GM11168 (cell line): ENCODE measurements around the gene APOM.

Experiments
- in situ Hi-C: fragments of 300-500 bp; cut with MboI; formaldehyde crosslinking; loops from one replicate; pipeline ENCODE4 v1.12.0; 2022; ENCODE audit warnings: low sequenced_read_pairs; ENCODE audit not compliant: unreplicated experiment

Gene APOM

GRCh38 chr6:31676322-31676903 lies 20.7 kb downstream of the APOM start:
- in situ Hi-C loops = no loop called here

GRCh38 chr6:31676904-31677303 lies 21.2 kb downstream of the APOM start:
- in situ Hi-C loops = no loop called here

- in situ Hi-C loops = no loop called here
Observed at GRCh38 chr6:31677955-31678354, 22.3 kb downstream of the APOM start.

GRCh38 chr6:31680226-31681134 lies 24.8 kb downstream of the APOM start, which contains the start of gene LY6G5C:
LY6G5C (minus strand) TSS chr6:31681067; CDS start chr6:31680373, 694 bp downstream.
- in situ Hi-C loops = loop anchor here (10.0 kb wide), 1 partner anchor 84 kb away; the partner anchor contains the start of gene SAPCD1

GRCh38 chr6:31681135-31681671 lies 25.5 kb downstream of the APOM start:
- in situ Hi-C loops = loop anchor here (10.0 kb wide), 1 partner anchor 84 kb away; the partner anchor contains the start of gene SAPCD1

GRCh38 chr6:31683591-31683990 lies 27.9 kb downstream of the APOM start:
- in situ Hi-C loops = loop anchor here (10.0 kb wide), 1 partner anchor 81 kb away; the partner anchor contains the start of gene SAPCD1

GRCh38 chr6:31686483-31686882 lies 30.8 kb downstream of the APOM start:
- in situ Hi-C loops = loop anchor here (10.0 kb wide), 1 partner anchor 78 kb away; the partner anchor contains the start of gene SAPCD1

- in situ Hi-C loops = loop anchor here (10.0 kb wide), 1 partner anchor 77 kb away; the partner anchor contains the start of gene SAPCD1
Observed at GRCh38 chr6:31687321-31687720, 31.6 kb downstream of the APOM start.

- in situ Hi-C loops = loop anchor here (10.0 kb wide), 1 partner anchor 77 kb away; the partner anchor contains the start of gene SAPCD1
Observed at GRCh38 chr6:31687860-31688693, 32.4 kb downstream of the APOM start.

GRCh38 chr6:31689249-31690110 lies 33.8 kb downstream of the APOM start:
- in situ Hi-C loops = loop anchor here (10.0 kb wide), 1 partner anchor 75 kb away; the partner anchor contains the start of gene SAPCD1

- in situ Hi-C loops = no loop called here
Observed at GRCh38 chr6:31690231-31691077, 34.8 kb downstream of the APOM start.

GRCh38 chr6:31691078-31691463 lies 35.4 kb downstream of the APOM start:
- in situ Hi-C loops = no loop called here

- in situ Hi-C loops = no loop called here
Observed at GRCh38 chr6:31691564-31692108, 35.9 kb downstream of the APOM start.

GRCh38 chr6:31692353-31692752 lies 36.7 kb downstream of the APOM start:
- in situ Hi-C loops = no loop called here

- in situ Hi-C loops = no loop called here
Observed at GRCh38 chr6:31692886-31693285, 37.2 kb downstream of the APOM start.

GRCh38 chr6:31693535-31693934 lies 37.8 kb downstream of the APOM start:
- in situ Hi-C loops = no loop called here

- in situ Hi-C loops = no loop called here
Observed at GRCh38 chr6:31697555-31697954, 41.9 kb downstream of the APOM start.
